Measurements from ENCODE around the gene DLG2.

The DLG2 gene

GRCh38 chr11:84870486-84870885 lies 756.7 kb downstream of the DLG2 start:
- H3K9me3 ChIP-seq (replicated peaks; ENCODE audit: insufficient read depth, low read length), result no peaks in the 10 kb centered on the region
- DNase-seq, result no peak
- H3K9me2 ChIP-seq (replicated peaks; ENCODE audit: insufficient read depth, low read length), result no peaks in the 10 kb centered on the region
- no peak for TF ChIP-seq EZH2phosphoT487 (IDR thresholded peaks at IDR 0.05; ENCODE audit: low read length)
- no peak for TF ChIP-seq EZH2 (optimal IDR thresholded peaks at IDR 0.05; ENCODE audit: low read depth, low read length)
- TF ChIP-seq, protein P1, sequence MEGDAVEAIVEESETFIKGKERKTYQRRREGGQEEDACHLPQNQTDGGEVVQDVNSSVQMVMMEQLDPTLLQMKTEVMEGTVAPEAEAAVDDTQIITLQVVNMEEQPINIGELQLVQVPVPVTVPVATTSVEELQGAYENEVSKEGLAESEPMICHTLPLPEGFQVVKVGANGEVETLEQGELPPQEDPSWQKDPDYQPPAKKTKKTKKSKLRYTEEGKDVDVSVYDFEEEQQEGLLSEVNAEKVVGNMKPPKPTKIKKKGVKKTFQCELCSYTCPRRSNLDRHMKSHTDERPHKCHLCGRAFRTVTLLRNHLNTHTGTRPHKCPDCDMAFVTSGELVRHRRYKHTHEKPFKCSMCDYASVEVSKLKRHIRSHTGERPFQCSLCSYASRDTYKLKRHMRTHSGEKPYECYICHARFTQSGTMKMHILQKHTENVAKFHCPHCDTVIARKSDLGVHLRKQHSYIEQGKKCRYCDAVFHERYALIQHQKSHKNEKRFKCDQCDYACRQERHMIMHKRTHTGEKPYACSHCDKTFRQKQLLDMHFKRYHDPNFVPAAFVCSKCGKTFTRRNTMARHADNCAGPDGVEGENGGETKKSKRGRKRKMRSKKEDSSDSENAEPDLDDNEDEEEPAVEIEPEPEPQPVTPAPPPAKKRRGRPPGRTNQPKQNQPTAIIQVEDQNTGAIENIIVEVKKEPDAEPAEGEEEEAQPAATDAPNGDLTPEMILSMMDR (IDR thresholded peaks at IDR 0.05; ENCODE audit: low read length), result no peak
- H4K20me1 ChIP-seq (ENCODE audit: insufficient read depth, low read length), result no peaks in the 10 kb centered on the region
- H3K9ac ChIP-seq (ENCODE audit: low read length), result no peak overlapping the region
- no peaks in the 10 kb centered on the region for H3K4me1 ChIP-seq (ENCODE audit: low read length)
- H3K27ac ChIP-seq (ENCODE audit: low read length), result no peak overlapping the region
- no peaks in the 10 kb centered on the region for H3K27me3 ChIP-seq (replicated peaks; ENCODE audit: insufficient read depth, low read length)
- H3K4me3 ChIP-seq (ENCODE audit: low read length), result no peak overlapping the region
- no peak overlapping the region for H2AFZ ChIP-seq (ENCODE audit: low read length)
- no peaks in the 10 kb centered on the region for H3K79me2 ChIP-seq (ENCODE audit: low read length)
- no peaks in the 10 kb centered on the region for H3K36me3 ChIP-seq (replicated peaks; ENCODE audit: insufficient read depth, low read length)
- H3F3A ChIP-seq (ENCODE audit: insufficient read depth, low read length), result no peaks in the 10 kb centered on the region
- no peak overlapping the region for H3K4me2 ChIP-seq (ENCODE audit: low read depth, low read length)

DNA sequence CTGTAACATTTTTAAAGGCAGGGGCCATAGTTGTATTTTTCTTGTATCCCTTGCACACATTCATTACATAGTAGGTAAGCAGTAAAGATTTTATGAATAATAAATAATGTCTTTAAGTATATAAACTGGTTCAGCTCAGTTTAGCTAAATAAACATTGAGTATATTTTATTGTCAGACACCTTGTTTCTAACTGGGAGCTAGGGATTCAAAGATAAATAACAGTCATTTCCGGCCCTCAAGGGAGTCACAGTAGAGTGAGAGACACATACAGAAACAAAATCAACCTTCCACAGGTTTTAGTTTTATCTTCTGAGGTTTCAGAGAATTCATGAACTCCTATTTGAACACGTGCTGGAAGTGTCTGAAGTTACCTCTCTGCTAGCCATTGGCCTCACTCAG lies 760.2 kb downstream of the DLG2 start:
- TF ChIP-seq EZH2 (optimal IDR thresholded peaks at IDR 0.05; ENCODE audit: low read depth, low read length) (no peak), EZH2phosphoT487 (IDR thresholded peaks at IDR 0.05; ENCODE audit: low read length) (no peak)
- TF ChIP-seq, protein P1 (IDR thresholded peaks at IDR 0.05; ENCODE audit: low read length), result no peak
- H3K9me3 ChIP-seq (replicated peaks; ENCODE audit: insufficient read depth, low read length), result no peaks in the 10 kb centered on the region
- H3K27ac ChIP-seq (ENCODE audit: low read length), result no peak overlapping the region
- H3K4me2 ChIP-seq (ENCODE audit: low read depth, low read length), result no peak overlapping the region
- no peaks in the 10 kb centered on the region for H3F3A ChIP-seq (ENCODE audit: insufficient read depth, low read length)
- no peaks in the 10 kb centered on the region for H3K9me2 ChIP-seq (replicated peaks; ENCODE audit: insufficient read depth, low read length)
- no peaks in the 10 kb centered on the region for H3K4me1 ChIP-seq (ENCODE audit: low read length)
- no peaks in the 10 kb centered on the region for H3K27me3 ChIP-seq (replicated peaks; ENCODE audit: insufficient read depth, low read length)
- H2AFZ ChIP-seq (ENCODE audit: low read length), result no peak overlapping the region
- H3K4me3 ChIP-seq (ENCODE audit: low read length), result no peak overlapping the region
- no peak overlapping the region for H3K9ac ChIP-seq (ENCODE audit: low read length)
- H3K36me3 ChIP-seq (replicated peaks; ENCODE audit: insufficient read depth, low read length), result no peaks in the 10 kb centered on the region
- DNase-seq, result no peak
- H3K79me2 ChIP-seq (ENCODE audit: low read length), result no peaks in the 10 kb centered on the region
- H4K20me1 ChIP-seq (ENCODE audit: insufficient read depth, low read length), result no peaks in the 10 kb centered on the region

DNA sequence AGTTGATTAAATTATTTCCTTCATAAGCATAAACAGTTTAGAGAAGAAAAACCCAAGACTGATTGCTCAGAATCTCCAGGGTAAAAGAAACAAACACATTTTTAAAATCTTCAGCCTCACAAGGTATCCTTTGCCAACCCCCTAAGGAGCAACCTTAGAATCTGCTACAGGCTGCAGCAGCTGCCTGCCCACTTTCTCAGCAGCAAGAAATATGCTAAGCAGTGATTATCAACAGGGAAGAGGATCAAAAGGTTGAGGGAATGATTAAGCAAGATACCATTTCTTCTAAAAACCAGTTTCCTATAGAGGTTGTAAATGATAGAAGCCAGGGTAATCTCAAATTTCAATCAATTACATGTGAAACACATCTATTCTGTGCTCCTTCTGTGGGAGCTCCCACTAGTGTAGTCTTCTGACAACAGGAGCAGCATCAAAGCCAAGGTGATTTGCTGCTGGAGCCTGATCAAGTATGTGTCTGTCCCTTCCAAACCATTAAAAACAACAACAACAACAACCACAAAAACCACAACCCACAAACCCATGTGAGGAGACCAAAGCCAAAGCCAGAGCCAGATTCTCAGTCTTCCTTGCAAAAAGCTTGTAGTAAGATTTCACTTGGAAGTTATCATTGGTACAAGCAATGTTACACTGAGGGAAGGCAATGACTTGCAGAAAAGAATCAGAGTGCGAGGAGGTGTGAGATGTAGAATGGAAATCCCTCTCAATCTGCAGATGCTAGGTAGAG lies 761.2 kb downstream of the DLG2 start:
- Histone ChIP-seq H3F3A (ENCODE audit: insufficient read depth, low read length) (no peaks in the 10 kb centered on the region), H3K4me3 (ENCODE audit: low read length) (no peak overlapping the region), H3K9ac (ENCODE audit: low read length) (no peak overlapping the region), H3K36me3 (replicated peaks; ENCODE audit: insufficient read depth, low read length) (no peaks in the 10 kb centered on the region), H3K27me3 (replicated peaks; ENCODE audit: insufficient read depth, low read length) (no peaks in the 10 kb centered on the region), H3K27ac (ENCODE audit: low read length) (no peak overlapping the region), H2AFZ (ENCODE audit: low read length) (no peak overlapping the region), H3K9me2 (replicated peaks; ENCODE audit: insufficient read depth, low read length) (no peaks in the 10 kb centered on the region), H3K79me2 (ENCODE audit: low read length) (no peaks in the 10 kb centered on the region), H3K9me3 (replicated peaks; ENCODE audit: insufficient read depth, low read length) (no peaks in the 10 kb centered on the region), H3K4me2 (ENCODE audit: low read depth, low read length) (no peak overlapping the region), H4K20me1 (ENCODE audit: insufficient read depth, low read length) (no peaks in the 10 kb centered on the region), H3K4me1 (ENCODE audit: low read length) (no peaks in the 10 kb centered on the region)
- no peak for TF ChIP-seq EZH2 (optimal IDR thresholded peaks at IDR 0.05; ENCODE audit: low read depth, low read length)
- TF ChIP-seq EZH2phosphoT487 (IDR thresholded peaks at IDR 0.05; ENCODE audit: low read length), result no peak
- TF ChIP-seq, protein P1 (IDR thresholded peaks at IDR 0.05; ENCODE audit: low read length), result no peak
- no peak for DNase-seq

Data from MM.1S (cell line).